Mammary epithelial cell (primary cell): ENCODE measurements around the gene PRM3.

Experiments
- EZH2 ChIP-seq: IDR thresholded peaks from 2 replicates; pipeline ENCODE4 v1.6.1; 2012; ENCODE audit warnings: low read length, inconsistent platforms, borderline replicate concordance
- TF ChIP-seq, protein P1 (sequence below), 2 donors: IDR thresholded peaks in 1 of 2; conservative IDR thresholded peaks in 1 of 2; 2 replicates each; pipeline ENCODE4 v1.5.1; 2011 to 2012; ENCODE audit warnings: inconsistent platforms in 2 of 2, low read length in 2 of 2, mild to moderate bottlenecking in 2 of 2, control low read depth in 1 of 2, low read depth in 1 of 2; ENCODE audit not compliant: insufficient read depth in 1 of 2; ENCODE audit errors: extremely low read depth in 1 of 2

- TF ChIP-seq EZH2: no peak
- TF ChIP-seq, protein P1, sequence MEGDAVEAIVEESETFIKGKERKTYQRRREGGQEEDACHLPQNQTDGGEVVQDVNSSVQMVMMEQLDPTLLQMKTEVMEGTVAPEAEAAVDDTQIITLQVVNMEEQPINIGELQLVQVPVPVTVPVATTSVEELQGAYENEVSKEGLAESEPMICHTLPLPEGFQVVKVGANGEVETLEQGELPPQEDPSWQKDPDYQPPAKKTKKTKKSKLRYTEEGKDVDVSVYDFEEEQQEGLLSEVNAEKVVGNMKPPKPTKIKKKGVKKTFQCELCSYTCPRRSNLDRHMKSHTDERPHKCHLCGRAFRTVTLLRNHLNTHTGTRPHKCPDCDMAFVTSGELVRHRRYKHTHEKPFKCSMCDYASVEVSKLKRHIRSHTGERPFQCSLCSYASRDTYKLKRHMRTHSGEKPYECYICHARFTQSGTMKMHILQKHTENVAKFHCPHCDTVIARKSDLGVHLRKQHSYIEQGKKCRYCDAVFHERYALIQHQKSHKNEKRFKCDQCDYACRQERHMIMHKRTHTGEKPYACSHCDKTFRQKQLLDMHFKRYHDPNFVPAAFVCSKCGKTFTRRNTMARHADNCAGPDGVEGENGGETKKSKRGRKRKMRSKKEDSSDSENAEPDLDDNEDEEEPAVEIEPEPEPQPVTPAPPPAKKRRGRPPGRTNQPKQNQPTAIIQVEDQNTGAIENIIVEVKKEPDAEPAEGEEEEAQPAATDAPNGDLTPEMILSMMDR (conservative IDR thresholded peaks at IDR 0.05 in 1 of 2, IDR thresholded peaks at IDR 0.05 in 1 of 2; ENCODE audit: extremely low read depth in 1 of 2, insufficient read depth in 1 of 2, low read depth in 1 of 2, low read length in 2 of 2): no peak
Measured at GRCh38 chr16:11306997-11307638, 33.7 kb upstream of the PRM3 start.
